SH-SY5Y (cell line): ENCODE measurements around the gene VAV3.

Source experiments
- GATA2 ChIP-seq: IDR thresholded peaks from 2 replicates; pipeline ENCODE4 v1.6.1; 2011; ENCODE audit warnings: mild to moderate bottlenecking, low read depth, low read length
- GATA3 ChIP-seq: IDR thresholded peaks from 2 replicates; pipeline ENCODE4 v1.6.1; 2011; ENCODE audit warnings: low read depth, mild to moderate bottlenecking, low read length, moderate library complexity

The VAV3 gene

GRCh38 chr1:107829036-107829770 lies 135.8 kb downstream of the VAV3 start:
- TF ChIP-seq GATA3 = no peak

GRCh38 chr1:107824946-107825345 lies 140.0 kb downstream of the VAV3 start:
- TF ChIP-seq GATA2 = no peak
- TF ChIP-seq GATA3 = no peak

- TF ChIP-seq GATA2 (no peak), GATA3 (no peak)
These were observed 143.6 kb downstream of the VAV3 start for GRCh38 chr1:107821340-107821739.

- TF ChIP-seq GATA3 (no peak), GATA2 (no peak)
These were observed 144.2 kb downstream of the VAV3 start for GRCh38 chr1:107820801-107821200.

- no peak for TF ChIP-seq GATA3
- TF ChIP-seq GATA2 = no peak
These were observed 147.0 kb downstream of the VAV3 start for GRCh38 chr1:107817935-107818334.

GRCh38 chr1:107817206-107817605 lies 147.8 kb downstream of the VAV3 start:
- no peak for TF ChIP-seq GATA3
- TF ChIP-seq GATA2 = no peak

GRCh38 chr1:107810291-107810951 lies 154.6 kb downstream of the VAV3 start:
- no peak for TF ChIP-seq GATA3
- TF ChIP-seq GATA2 = no peak

- TF ChIP-seq GATA2 = no peak
- TF ChIP-seq GATA3 = no peak
These were observed 157.1 kb downstream of the VAV3 start for GRCh38 chr1:107807855-107808254.

GRCh38 chr1:107807405-107807804 lies 157.6 kb downstream of the VAV3 start:
- TF ChIP-seq GATA3 = no peak
- no peak for TF ChIP-seq GATA2

- TF ChIP-seq GATA3 (no peak), GATA2 (no peak)
These were observed 158.1 kb downstream of the VAV3 start for GRCh38 chr1:107806902-107807301.

- TF ChIP-seq GATA3 = no peak
- TF ChIP-seq GATA2 = no peak
These were observed 160.2 kb downstream of the VAV3 start for GRCh38 chr1:107804741-107805140.

GRCh38 chr1:107804134-107804533 lies 160.8 kb downstream of the VAV3 start:
- TF ChIP-seq GATA3 (no peak), GATA2 (no peak)

- TF ChIP-seq GATA2 (no peak), GATA3 (no peak)
These were observed 161.4 kb downstream of the VAV3 start for GRCh38 chr1:107803579-107803978.

GRCh38 chr1:107802654-107803053 lies 162.3 kb downstream of the VAV3 start:
- no peak for TF ChIP-seq GATA3
- TF ChIP-seq GATA2 = no peak

- TF ChIP-seq GATA3 = no peak
- no peak for TF ChIP-seq GATA2
These were observed 169.0 kb downstream of the VAV3 start for GRCh38 chr1:107795994-107796393.
